GM18499 (cell line): ENCODE results near the gene HCLS1.
"Not testable (repeated sequence)": the region's sequence is repeated elsewhere in the genome, so short reads cannot be mapped to it uniquely, and the experiment has no call there.

Experiments used
- ATAC-seq: cut with Tn5 transposase; IDR thresholded peaks from one replicate; pipeline ENCODE4 v1.9.1; 2021; ENCODE audit warnings: moderate number of reproducible peaks; ENCODE audit not compliant: insufficient read depth, unreplicated experiment

HCLS1 gene

DNA sequence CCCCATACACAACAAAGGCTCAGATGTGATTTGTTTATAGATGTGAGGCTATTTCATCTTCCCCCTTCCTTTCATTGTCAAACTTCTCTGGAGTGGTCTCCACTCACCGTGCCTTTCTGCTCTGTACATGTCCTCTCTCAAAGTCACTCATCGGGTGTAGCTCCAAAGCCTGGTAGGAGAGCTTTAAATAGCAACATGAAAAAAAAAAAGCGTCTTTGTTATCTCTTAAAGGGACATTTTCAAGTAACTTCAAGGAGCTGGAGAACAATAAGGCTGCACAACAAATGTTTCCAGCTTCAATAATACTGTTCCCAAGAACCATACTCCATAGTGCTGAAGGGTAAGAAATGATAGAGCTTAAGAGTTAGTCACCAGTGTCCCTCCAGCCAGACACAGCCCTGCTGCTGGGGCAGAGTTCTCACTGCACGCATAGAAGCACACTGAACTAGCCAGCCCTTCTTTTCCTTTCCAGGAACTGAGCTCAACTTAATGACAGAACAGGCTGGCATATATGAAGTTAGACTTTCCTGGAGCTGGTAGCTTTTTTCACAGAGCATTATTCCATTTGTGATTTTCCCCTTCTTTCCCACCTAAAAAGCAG, 59.4 kb downstream of the HCLS1 start:
- no peak for ATAC-seq

DNA sequence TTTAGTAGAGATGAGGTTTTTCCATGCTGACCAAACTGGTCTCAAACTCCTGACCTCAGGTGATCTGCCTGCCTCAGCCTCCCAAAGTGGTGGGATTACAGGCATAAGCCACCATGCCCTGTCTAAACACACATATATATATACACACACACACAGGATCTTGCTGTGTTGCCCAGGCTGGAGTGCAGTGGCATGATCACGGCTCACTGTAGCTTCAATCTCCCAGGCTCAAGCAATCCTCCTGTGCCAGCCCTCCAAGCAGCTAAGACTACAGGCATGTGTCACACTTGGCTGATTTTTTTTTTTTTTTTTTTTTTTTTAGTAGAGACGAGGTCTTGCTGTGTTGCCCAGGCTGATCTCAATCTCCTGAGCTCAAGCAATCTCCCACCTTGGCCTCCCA, 60.8 kb downstream of the HCLS1 start:
- not testable (repeated sequence) for ATAC-seq

DNA sequence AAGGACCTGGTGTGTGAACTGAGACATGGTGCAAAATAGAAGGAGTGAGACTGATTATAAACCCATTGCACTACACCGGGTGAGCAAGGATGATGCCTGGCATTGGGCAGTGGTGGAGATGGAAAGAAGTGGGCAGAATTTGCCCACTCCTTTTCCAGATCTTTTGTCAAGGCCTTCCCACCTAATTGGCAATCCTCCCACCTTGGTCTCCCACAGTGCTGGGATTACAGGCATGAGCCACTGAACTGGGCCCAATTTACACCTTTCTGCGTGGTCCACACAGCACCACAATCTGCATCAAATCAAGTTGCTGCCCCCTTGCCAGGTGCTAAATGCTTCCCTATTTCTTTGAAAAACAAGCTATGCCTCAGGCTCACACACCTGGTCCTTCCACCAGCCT, 62.1 kb downstream of the HCLS1 start:
- no peak for ATAC-seq

DNA sequence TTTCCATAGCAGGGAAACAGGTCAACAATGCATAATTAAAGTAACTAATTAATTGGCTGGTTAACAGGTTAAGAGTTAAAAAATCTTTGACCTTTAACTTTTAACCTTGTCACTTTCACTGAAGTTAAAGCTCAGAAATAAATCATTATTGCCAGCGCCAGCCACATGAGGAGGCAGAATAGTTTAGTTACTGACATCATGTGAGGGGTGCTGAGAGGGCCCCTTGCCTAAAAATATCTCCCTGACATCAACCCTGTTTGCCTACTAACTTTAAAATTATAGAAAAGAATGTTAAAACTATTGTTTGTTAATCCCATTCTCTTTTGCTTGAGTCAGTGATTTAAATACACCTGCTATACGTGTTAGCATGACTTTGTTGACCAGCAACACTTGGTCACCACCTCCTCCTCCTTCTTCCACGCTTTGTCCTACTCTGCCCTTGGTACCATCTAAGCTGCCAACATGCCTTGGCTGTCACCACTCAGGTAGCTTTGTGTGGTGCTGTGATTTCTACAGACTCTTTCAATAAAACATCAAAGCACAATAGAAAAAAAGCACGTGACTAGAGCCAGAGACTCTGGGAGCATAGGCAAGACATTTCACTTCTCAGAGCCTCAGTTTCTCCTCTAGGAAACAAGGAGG, 64.8 kb downstream of the HCLS1 start:
- no peak for ATAC-seq

GRCh38 chr3:121594850-121595249, 65.9 kb downstream of the HCLS1 start:
- ATAC-seq, result no peak

DNA sequence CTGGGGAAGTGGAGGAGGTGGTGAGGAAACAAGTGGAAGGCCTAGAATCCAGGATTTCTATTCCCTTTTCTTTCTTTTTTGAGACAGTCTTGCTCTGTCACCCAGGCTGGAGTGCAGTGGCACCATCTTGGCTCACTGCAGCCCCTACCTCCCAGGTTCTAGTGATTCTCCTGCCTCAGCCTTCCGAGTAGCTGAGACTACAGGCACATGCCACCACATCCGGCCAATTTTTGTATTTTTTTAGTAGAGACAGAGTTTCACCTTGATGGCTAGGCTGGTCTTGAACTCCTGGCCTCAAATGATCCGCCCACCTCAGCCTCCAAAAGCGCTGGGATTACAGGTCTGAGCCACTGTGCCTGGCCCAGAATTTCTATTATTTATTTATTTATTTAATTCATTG, 66.9 kb downstream of the HCLS1 start:
- not testable (repeated sequence) for ATAC-seq

- ATAC-seq, result no peak
Observed at GRCh38 chr3:121592856-121593702, 67.6 kb downstream of the HCLS1 start, which contains the start of gene FBXO40. Gene FBXO40 (plus strand): TSS chr3:121593379. CDS start chr3:121620576, 27,197 bp downstream.

DNA sequence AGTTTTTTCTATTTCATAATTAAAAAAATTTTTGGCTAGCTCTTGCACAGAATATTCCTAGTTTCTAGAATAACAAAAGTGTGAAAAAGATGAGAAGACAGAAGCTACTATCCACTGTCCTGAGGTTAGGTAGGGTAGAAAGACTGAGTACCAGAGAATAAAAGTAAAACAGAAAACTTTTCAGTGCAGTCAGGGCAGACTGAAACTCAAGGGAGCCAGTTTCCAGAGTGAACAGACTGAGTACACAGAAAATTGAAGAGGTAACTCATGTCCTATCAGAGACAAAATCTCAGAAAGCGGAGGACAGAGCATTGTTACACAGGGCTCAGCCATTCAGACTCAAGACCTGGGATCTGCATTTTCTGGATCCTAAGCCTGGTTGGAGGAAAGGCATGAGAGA, 76.3 kb downstream of the HCLS1 start:
- no peak for ATAC-seq

DNA sequence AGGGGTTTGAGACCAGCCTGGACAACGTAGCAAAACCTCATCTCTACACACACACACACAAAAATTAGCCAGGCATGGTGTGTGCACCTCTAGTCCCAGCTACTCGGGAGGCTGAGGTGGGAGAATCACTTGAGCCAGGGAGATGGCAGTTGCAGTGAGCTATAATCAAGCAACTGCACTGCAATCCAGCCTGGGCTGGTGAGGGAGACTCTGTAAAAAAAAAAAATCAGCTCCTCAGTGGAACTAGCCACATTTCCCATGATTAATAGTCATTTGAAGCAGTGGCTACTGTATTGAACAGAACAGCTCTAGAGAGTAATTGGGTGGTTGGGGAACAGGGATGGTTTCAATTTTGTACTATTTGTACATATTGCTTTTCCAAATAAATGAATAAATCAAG, 79.0 kb downstream of the HCLS1 start:
- ATAC-seq, result no peak
